Stimulated activated CD4-positive, alpha-beta T cell treated with anti-CD3 and anti-CD28 coated beads, Interleukin-1b, Interleukin-23, amount 100 ng/mL, for 1 hour (primary cell): ENCODE results near the gene BRD1.
A peak's percentile ranks its signal among the peaks of the same experiment; 100 is the strongest.

ENCODE experiments used
- DNase-seq, 2 donors: peaks; one replicate each; pipeline ENCODE4 v3.0.0-alpha.2; 2020; ENCODE audit warnings: low read depth in 2 of 2

The BRD1 gene

DNA sequence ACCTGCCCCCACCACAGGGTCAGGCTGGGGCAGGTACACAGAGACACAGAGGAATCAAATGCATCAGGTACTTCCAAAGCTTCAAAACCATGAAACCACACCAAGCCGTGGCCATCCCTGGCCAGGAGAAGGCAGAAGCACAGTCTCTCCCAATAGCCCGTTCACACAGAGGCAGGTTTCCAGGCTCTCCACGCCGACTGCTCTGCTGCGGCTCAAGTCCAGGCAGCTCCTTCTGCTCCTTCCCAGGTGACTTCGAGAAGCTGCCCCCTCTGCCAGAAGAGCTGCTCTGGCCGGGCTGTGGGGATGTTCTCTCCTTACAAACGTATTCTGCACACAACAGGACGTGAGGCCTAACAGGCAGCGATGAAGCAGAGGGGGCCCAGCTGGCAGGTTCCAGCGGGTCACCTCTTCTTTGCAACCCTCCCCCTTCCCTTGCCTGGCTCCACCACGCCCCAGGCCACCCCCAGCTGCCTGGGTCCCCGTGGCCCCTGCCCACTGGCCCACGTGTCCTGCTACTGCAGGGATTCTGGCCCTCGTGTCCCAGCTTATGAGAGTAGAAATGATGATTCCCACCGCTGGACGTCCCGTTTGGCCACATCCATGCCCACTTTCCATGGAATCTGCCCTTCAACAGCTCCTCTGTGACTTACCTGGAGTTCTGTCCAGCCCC lies 26.1 kb downstream of the BRD1 start:
- DNase-seq: no peak

DNA sequence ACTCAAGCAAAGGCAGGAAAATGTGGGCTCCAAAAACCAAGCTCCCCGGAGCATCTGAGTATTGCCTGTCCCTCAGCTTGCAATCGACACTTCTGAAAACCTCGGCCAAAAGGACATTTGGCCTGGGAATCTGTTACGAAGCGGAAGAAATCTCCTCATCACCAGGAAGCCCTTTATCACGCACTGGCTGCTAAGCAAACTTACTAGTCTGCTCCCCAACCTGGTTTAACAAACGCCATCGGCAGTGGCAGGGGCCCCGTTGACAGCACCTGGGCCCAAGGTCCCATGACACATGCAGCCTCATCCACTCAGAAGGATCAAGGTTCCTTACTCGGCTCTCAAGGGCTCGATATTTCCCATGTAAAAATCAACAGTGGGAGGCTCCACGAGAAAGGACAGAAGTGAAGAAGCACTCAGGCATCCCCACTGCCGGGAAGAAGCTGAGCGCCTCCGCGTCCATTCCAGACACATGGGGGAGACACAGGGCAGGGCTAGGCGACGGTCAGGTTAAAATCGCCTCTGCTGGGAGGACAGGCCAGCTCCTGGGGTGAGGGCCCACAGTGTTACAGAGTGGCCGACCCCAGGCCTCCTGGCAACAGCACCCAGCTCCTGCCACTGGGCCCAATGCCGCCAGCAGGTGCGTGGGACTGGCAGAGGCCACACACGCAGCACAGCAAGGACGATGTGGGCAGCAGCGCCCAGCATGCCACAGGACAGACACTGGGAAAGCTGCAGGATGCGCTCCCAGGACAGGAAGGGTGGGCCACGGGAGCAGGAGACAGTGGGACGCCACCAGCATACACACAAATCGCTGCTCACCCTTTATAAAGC lies 27.1 kb downstream of the BRD1 start:
- DNase-seq: no peak

DNA sequence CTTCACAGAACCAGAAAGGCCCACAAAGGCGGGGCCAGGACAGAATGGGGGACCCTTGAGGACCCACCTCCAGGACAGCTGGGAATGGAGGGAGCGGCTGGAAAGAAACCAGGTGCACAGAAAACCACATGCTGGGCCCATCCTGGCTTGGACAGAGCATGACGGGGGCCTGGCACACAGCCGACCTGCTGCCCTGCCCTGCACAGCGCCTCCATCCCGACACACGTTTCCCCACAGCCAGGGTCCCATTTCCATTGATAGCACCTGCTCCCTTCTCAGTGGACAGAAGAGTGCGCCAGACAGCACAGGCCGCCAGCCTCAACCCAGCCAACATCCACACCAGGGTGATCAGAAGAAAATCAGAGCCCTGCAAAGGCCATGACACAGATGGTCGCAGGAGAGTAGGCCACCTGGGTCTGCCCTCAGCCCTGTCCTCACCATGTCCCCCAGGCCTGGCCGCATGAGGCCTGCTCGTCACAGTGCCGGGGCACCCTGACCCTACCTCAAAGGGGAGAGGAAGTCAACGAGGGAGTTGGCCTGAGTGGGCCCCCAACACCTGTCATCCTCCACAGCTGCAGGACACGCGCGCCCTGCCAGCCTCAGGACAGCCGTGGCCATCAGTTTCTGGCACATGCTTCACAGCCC lies 28.1 kb downstream of the BRD1 start:
- DNase-seq: no peak

DNA sequence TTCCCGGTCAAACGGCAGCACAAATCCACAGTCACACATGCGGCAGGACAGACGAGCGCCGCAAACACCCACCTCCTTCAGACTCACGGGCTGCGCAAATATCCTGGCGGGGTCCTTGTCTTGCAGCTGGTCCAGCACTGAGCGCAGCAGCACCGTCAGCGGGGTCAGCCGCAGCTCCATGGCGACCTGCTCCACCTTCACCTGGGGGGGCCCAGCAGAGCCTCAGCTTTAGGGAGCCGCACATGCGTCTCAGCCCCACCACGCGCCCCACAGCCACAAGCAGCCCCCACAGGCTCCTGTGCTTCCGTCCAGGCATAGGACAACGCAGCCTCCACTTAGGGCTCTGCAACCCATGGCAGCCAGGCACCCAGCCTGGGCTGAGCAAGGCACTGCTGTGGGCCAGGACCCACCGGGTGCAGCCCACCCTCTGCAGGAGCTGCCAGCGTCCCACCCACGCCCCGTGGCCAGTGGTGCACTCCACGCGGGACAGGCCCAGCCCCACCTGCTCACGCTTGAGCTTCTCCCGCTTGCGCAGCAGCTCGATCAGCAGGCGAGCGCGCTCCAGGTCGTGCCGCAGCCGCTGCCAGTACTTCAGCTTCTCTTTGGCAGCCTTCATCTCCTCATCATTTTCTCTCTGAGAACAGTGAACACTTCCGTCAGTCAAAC lies 29.1 kb downstream of the BRD1 start:
- DNase-seq: no peak

DNA sequence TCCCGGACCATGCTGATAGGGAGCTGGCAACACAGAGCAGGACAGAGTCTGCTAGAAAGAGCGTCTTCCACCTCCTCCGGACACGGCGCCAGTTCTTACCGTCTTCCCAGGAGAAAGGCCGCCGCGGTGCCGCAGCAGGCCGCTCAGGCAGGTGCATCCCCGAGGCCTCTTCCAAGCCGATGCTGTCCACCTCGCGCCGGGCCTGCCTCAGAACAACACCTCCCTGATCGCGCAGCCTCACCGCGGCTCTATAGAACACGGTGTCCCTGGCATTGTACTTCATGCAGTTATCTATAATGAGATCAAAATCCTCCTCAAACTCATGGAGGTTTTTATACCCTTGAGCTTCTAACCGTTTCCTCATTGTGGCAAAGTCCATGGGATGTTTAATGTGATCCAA lies 30.0 kb downstream of the BRD1 start:
- DNase-seq: no peak

DNA sequence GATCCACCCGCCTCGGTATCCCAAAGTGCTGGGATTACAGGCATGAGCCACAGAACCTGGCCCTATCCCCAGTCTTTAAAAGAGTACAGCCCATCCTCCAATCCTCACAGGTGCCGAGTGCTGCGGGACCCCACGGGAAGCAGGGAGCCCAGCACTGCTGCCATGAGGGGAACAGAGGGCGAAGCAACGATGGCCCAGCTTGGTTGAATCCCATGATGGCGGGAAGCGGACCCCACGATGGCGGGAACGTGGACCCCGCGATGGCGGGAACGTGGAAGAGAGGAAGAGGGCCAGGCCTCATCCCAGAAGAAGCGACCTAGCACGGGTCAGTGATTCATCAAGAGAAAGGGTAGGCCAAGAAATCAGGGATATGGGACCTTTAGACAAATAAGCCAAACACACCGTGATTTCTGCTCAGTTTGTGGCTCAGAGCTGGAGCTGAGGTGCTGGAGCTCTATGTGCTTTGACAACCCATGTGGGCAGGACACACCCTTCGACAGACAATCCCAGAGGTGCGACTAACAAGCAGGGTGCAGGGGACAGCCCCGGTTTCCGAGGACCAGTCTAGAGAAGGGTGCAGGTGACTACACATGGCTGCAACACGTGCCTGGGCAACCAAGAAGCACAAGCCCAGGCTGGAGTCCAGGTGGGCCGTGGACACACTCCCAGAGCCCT lies 30.9 kb downstream of the BRD1 start:
- no peak for DNase-seq

DNA sequence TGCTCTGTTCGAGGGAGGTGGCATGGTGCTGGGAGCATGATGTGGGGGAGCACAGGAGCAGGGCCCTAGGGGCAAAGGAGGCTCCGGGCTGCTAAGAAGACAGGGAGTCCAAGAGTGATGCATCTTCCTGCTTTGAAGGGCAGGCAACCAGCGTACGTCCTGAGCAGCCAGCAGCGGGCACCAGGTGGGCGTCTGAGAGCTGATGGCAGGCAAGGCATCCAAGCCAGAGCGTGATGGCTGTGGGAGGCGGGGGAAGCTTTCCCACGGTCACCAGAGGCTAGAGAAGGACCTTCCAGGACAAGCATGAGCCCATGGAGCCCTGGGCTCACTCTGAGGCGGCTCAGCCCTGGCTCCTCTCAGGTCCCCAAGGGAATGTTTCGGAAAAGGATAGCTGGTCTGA lies 32.2 kb downstream of the BRD1 start:
- no peak for DNase-seq

DNA sequence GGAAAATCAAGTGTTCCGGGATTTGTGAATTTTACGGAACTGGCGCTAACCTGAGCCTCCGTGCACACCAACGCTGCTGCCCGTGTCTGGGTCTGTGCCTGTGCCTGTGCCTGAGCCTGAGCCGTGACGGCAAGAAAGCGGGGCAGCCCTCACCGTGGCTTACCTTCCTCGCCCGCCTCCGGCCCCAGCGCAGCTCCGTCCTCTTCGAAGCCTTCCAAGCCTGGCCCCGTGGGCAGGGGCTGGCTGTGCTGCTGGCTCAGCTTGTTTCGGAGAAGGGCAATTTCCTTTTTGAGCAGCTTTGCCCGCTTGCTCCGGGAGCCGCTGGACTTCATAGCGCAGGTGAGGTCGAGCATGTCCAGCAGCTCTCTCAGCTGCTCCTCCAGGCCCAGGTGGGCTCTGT lies 33.8 kb downstream of the BRD1 start:
- no peak for DNase-seq

DNA sequence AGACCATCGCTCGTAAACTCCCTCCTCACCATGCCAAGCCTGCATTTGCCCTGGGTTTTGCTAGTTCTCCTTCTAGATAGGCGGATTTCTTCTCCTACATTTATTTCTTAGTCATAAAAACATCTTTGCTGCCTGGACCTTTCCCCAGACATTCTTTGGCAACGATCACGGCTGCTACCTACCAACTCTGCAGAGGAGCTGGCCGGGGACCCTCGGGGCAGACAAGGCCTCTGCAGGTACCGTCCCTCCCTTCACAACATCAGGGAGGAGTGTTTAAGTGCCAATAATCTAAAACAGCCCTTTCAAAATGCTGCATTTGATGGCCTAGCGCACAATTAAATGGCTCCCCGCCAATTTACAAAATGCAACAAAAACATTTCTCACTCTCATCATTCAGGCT lies 34.4 kb downstream of the BRD1 start:
- DNase-seq: no peak

DNA sequence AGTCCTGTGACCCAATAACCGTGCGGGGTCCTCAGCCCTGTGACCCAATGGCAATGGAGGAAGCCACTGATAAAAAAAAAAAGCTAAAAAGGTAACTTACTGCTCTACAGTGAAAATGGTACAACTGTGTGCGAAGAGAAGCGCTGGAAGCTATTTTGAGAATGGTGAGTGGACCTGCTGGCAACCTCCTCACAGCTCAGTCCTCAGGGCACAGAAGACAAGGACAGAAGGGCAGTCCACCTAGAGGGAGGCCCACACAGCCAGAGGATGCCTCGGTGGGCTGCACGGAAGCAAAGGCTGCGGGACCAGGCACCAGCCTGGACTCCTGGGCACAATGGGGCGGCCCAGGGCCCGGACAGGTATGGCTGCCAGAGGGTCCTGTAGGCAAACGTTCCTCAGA lies 35.6 kb downstream of the BRD1 start:
- no peak for DNase-seq

DNA sequence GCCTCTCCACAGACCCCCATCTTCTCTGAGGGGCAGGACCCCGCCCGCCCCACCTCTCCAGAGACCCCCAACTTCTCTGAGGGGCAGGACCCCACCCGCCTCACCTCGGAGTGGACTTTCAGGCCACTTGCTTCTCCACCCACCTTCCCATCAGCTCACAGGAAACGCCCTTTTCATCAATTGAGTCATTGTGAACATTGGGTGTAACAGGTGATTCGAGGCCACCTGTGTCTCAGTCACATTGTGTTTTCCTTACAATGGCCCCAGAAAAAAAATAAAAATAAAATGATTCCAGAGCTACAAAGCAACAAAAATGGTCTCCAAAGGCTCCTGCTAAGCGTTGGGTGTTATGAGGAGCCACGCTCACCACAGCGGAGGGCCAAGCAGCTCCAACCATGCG lies 36.0 kb downstream of the BRD1 start:
- DNase-seq: no peak

DNA sequence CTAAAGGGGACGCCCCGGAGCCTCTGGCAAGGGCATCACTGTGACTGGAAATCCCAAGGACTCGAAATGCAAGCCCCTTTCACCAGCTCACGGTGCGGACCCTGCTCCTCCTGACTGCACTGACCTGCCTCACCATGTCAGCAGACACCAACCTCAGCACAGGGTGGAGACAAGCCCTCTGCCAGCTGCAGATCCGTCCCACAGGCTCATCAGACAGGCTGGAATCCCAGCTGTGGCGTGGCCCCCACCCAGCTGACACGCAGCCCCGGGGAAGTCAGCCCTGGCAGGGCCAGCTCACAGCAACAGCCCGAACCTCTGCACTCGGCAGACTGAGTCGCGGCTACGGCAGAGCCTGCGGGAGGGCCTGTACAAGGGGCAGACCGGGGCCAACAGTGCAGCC lies 36.8 kb downstream of the BRD1 start:
- no peak for DNase-seq

DNA sequence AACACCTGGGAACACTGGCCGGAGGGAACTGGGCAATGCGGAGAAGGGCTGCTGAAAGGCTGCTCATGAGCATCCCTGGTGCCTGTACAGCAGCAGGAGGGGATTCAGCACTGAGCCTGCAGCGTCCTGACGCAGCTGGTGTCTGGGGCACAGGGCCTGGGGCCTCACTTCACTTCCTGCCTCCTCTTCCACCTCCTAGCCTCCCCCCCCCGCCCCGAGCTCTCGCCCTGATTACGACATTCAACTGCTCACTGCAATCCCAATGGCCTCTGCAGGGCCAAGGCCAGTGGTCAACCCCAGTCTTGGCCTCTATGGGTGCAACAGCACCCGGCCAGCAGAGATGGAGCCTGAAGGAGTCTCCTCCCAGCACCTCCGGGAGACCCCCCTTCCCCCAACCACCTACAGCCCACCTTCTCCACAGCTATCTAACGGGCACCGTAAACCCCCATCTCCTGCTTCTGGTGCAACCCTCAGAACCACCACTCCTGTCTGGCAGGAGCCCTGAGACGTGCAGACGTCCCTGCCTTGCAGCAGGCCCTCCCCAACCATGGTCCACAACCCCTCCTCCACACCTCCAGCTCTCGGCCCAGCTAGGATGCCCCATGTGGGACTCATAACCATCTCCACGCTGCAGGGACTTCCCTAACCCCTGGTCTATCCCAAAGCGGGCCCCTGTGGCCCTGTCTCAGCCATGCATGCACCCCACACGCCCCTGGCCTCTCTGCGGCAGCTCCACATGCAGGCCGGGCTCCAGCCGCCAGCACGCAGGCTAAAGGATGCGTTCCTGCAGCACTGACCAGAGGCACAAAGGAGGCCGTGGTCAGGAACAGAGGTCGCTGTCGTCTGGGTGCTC lies 38.2 kb downstream of the BRD1 start:
- DNase-seq: peak in 1 of 2 donors; percentile 20

DNA sequence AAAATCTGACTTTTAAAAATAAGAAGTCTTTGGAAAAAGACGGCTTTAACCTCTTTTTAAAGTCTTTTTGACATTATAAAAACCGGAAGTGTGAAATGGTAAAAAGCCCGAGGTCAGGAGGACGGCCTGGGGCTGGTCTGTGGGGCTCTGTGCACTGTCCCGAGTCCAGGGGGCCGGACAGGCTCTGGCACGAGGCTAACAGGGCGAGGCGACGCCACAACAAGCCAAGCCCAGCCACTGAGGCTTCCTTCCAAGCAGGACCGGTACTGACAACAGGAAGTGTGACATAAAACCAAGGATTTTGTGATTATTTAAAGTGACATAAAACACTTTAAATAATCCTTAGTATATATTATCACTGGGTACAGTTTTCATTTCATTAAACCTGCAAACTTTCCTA lies 39.2 kb downstream of the BRD1 start:
- DNase-seq: no peak

DNA sequence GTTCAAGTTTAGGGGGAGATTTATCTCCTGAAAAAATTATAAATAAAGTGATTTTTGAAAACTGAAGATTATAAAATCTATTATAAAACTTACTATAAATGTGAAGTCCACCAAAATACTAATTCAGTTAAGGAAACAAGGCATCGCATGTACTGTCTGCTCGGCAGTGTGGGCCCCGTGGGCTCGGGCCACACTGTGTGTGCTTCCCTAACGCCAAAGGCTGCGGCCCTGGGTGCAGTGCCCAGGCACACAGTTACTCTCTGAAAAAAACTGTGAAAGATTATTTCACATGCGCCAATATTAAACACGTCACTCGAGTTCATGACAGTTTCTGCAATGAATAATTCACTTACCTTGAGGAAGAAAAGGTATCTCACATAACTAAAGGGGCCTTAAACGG lies 39.8 kb downstream of the BRD1 start:
- DNase-seq: no peak

DNA sequence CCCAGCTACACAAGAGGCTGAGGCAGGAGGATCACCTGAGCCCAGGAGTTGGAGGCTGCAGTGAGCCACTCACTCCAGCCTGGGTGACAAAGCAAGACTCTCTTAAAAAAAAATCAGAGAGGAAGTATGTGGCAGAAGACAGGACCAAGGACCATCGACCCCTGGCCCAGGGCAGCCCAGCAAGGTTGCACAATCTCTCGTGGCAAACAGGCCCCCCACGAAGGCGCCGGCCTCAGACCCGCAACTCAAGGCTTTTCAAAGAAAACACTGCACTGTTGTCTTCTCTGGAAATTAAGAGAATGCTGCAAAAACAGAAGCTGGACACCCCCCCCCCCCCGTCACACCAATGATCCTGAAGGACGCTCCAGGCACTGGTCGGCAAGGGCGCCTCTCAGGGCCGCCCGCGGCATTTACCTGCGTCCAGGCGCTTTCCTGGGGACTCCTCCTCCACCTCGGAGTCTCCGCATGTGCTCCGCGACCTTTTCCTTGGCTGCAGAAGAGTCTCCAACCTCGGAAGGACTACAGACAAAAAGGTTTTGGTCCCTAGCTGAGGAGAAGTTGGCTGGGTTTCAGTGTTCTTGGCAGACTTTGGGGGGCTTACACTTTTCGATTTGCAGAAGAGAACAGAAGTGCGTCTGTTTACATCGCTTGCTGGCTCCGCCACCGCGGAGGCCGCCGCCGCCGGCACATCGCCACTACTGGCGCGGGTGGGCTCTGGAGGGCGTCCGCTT lies 40.5 kb downstream of the BRD1 start:
- DNase-seq: no peak

DNA sequence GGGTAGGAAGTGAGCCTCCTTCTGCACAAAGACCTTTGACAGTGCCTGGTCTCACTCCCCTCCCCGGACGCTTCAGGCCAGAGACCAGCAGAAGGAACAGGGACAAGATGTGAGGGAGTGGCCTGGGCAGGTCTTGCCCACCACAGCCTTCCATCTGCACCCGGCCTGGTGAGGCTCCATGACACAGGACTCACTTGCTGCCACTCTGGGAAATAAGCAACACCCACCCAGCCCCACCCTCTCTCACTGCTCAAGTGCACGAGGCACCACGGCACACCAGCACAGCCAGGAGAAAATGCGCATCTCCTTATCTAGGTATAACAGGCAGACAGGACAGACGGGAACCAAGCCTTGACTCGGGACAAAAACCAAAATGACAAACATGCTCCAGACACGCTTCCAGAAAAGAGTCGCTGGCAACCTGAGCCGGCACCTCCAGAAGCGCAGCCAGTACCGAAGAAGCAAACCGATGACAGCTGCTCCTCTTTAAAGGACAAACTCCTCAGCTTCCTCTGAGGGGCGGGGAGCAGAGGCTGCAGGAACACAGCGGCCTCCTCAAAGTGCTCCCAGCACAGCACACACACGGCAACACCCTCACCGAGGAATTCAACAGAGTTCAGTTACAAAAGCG lies 41.7 kb downstream of the BRD1 start:
- DNase-seq: no peak

DNA sequence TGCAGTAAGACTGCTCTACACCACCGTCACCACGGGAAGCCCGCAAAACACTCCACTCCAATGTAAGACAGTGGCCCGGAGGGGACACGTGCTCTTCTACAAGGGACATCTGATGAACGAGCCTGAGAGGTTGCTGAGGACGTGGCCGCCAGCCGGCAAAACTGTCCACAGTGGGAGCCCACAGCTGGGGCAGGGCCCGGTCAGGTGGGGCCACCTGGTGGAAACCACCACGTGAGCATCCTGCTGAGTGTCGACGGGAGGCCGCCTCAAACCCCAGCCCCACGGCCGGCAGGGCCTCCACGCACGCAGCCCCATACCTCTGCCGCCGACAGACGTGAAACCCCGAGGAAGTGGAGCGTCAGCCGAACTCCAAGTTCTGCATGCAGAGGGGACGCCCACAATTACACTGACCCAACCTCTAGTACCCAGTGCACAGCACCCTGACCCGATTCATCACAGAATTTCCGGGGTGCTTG lies 42.6 kb downstream of the BRD1 start:
- no peak for DNase-seq

DNA sequence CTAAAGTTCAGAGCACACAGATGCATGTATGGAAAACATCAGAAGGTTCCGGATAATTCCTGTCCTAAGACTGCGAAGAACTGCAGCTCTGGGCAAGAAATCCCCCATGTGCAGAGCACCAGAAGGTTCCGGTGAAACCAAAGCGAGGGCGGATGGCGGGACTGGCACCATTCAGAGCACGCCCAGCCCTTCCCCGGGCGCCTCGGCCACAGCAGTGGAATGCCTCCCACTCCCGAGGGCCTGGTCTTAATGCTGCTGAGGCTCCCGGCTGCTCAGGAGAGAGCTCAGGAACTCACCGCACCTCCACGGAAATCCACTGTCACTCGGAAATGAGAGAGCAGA lies 43.1 kb downstream of the BRD1 start:
- DNase-seq: no peak
